Mesendoderm (in vitro differentiated cells): ENCODE measurements around the gene CCR5AS.
A peak's percentile ranks its signal among the peaks of the same experiment; 100 is the strongest.
"Not testable (repeated sequence)": the region's sequence is repeated elsewhere in the genome, so short reads cannot be mapped to it uniquely, and the experiment has no call there.

Experiments used
- DNase-seq: peaks from one replicate; pipeline ENCODE4 v3.0.0; 2013
- H2AK5ac ChIP-seq: 2 replicates; pipeline ENCODE4 v1.6.1; 2013; ENCODE audit warnings: low read length, inconsistent platforms
- H2BK120ac ChIP-seq: 2 replicates; pipeline ENCODE4 v1.6.1; 2013; ENCODE audit warnings: low read depth, mild to moderate bottlenecking, low read length, moderate library complexity, mixed read lengths
- H2BK15ac ChIP-seq: replicated peaks from 2 replicates; pipeline ENCODE4 v1.6.1; 2013; ENCODE audit warnings: low read depth, mild to moderate bottlenecking, moderate library complexity
- H2BK5ac ChIP-seq: 2 replicates; pipeline ENCODE4 v1.6.1; 2013; ENCODE audit warnings: low read length, inconsistent platforms
- H3K18ac ChIP-seq: 2 replicates; pipeline ENCODE4 v1.6.1; 2013; ENCODE audit warnings: mild to moderate bottlenecking, low read length, mixed read lengths
- H3K23ac ChIP-seq: one replicate; pipeline ENCODE4 v1.6.1; 2013; ENCODE audit warnings: low read length
- H3K27ac ChIP-seq: 2 replicates; pipeline ENCODE4 v1.5.1; 2013; ENCODE audit warnings: low read depth, mild to moderate bottlenecking, inconsistent platforms, low read length, moderate library complexity
- H3K27me3 ChIP-seq: 2 replicates; pipeline ENCODE4 v1.6.1; 2013; ENCODE audit warnings: low read length, control low read depth, mild to moderate bottlenecking, inconsistent platforms; ENCODE audit not compliant: insufficient read depth, poor library complexity
- H3K36me3 ChIP-seq: 2 replicates; pipeline ENCODE4 v1.6.1; 2013; ENCODE audit warnings: low read length, inconsistent platforms; ENCODE audit not compliant: control insufficient read depth, insufficient read depth
- H3K4ac ChIP-seq: one replicate; pipeline ENCODE4 v1.6.1; 2013; ENCODE audit warnings: low read depth, mild to moderate bottlenecking, low read length, moderate library complexity
- H3K4me1 ChIP-seq: 2 replicates; pipeline ENCODE4 v1.6.1; 2013; ENCODE audit warnings: low read depth, low read length, inconsistent platforms; ENCODE audit not compliant: control insufficient read depth
- H3K4me2 ChIP-seq: 2 replicates; pipeline ENCODE4 v1.6.1; 2013; ENCODE audit warnings: low read length
- H3K4me3 ChIP-seq: 2 replicates; pipeline ENCODE4 v1.5.1; 2013; ENCODE audit warnings: mild to moderate bottlenecking, low read length
- H3K56ac ChIP-seq: one replicate; pipeline ENCODE4 v1.6.1; 2013; ENCODE audit warnings: low read length
- H3K79me1 ChIP-seq: 2 replicates; pipeline ENCODE4 v1.6.1; 2013; ENCODE audit warnings: low read length, inconsistent platforms
- H3K79me2 ChIP-seq: 2 replicates; pipeline ENCODE4 v1.6.1; 2013; ENCODE audit warnings: mild to moderate bottlenecking, low read length; ENCODE audit not compliant: control insufficient read depth, insufficient read depth
- H3K9ac ChIP-seq: 2 replicates; pipeline ENCODE4 v1.6.1; 2013; ENCODE audit warnings: low read length, inconsistent platforms
- H4K5ac ChIP-seq: one replicate; pipeline ENCODE4 v1.6.1; 2013; ENCODE audit warnings: low read length
- H4K8ac ChIP-seq: one replicate; pipeline ENCODE4 v1.6.1; 2013; ENCODE audit warnings: low read depth, mild to moderate bottlenecking, control low read depth, low read length, moderate library complexity
- WGBS: extraction: QIAGEN DNeasy Blood & Tissue Kit; methylation state at CpG from one replicate; pipeline ENCODE4 v1.1.7; 2013; ENCODE audit warnings: low lambda C conversion rate, missing lambda C conversion rate; ENCODE audit not compliant: insufficient coverage; ENCODE audit errors: extremely low coverage; 5-methylcytosine and 5-hydroxymethylcytosine counted together

Gene CCR5AS

GRCh38 chr3:46405301-46406019, 1.4 kb downstream of the CCR5AS start:
- no peak for DNase-seq

GRCh38 chr3:46402902-46403301, 4.0 kb downstream of the CCR5AS start:
- not testable (repeated sequence) for H2BK120ac ChIP-seq, H3K27ac ChIP-seq, H2AK5ac ChIP-seq, H2BK5ac ChIP-seq, H3K4me1 ChIP-seq, H3K79me1 ChIP-seq, H3K4me3 ChIP-seq, H3K4me2 ChIP-seq, H3K4ac ChIP-seq, H3K79me2 ChIP-seq, H4K8ac ChIP-seq, DNase-seq, H3K27me3 ChIP-seq, H3K9ac ChIP-seq, H3K18ac ChIP-seq, H3K23ac ChIP-seq, H4K5ac ChIP-seq, H3K36me3 ChIP-seq, H2BK15ac ChIP-seq, H3K56ac ChIP-seq
- whole genome bisulfite sequencing: no CpG with 5 or more reads among the region's 4 CpGs

More at GRCh38 chr3:46405301-46406019, 1.4 kb downstream of the CCR5AS start:
- H3K18ac ChIP-seq: no peak overlapping the region
- H3K4me1 ChIP-seq: peaks cover 1% of the 10 kb centered on the region
- no peak overlapping the region for H3K27ac ChIP-seq
- H3K9ac ChIP-seq: no peak overlapping the region
- no peak overlapping the region for H2BK5ac ChIP-seq
- H3K27me3 ChIP-seq: no peaks in the 10 kb centered on the region
- H4K5ac ChIP-seq: no peak overlapping the region
- H2AK5ac ChIP-seq: no peak overlapping the region
- H3K4me2 ChIP-seq: no peak overlapping the region
- H2BK120ac ChIP-seq: no peak overlapping the region
- H3K4ac ChIP-seq: no peak overlapping the region
- H4K8ac ChIP-seq: no peak overlapping the region
- no CpG with 5 or more reads among the region's 11 CpGs for WGBS
- H3K79me1 ChIP-seq: no peaks in the 10 kb centered on the region
- no peak overlapping the region for H3K56ac ChIP-seq
- no peaks in the 10 kb centered on the region for H3K79me2 ChIP-seq
- no peaks in the 10 kb centered on the region for H3K36me3 ChIP-seq
- H2BK15ac ChIP-seq: no peak overlapping the region
- H3K23ac ChIP-seq: no peak overlapping the region
- H3K4me3 ChIP-seq: no peak overlapping the region

GRCh38 chr3:46401579-46401978, 5.3 kb downstream of the CCR5AS start:
- H3K36me3 ChIP-seq: no peaks in the 10 kb centered on the region
- peaks cover 7% of the 10 kb centered on the region for H3K4me1 ChIP-seq
- H4K8ac ChIP-seq: no peak overlapping the region
- H4K5ac ChIP-seq: no peak overlapping the region
- H3K27me3 ChIP-seq: no peaks in the 10 kb centered on the region
- WGBS: no CpG with 5 or more reads among the region's 2 CpGs
- H3K79me2 ChIP-seq: no peaks in the 10 kb centered on the region
- H2AK5ac ChIP-seq: peak overlapping the region; percentile 85
- H3K56ac ChIP-seq: no peak overlapping the region
- no peak overlapping the region for H3K4me2 ChIP-seq
- no peak overlapping the region for H3K18ac ChIP-seq
- DNase-seq: no peak
- no peak overlapping the region for H2BK15ac ChIP-seq
- no peak overlapping the region for H3K4me3 ChIP-seq
- no peak overlapping the region for H3K4ac ChIP-seq
- H3K9ac ChIP-seq: no peak overlapping the region
- H3K27ac ChIP-seq: no peak overlapping the region
- no peak overlapping the region for H2BK5ac ChIP-seq
- no peak overlapping the region for H3K23ac ChIP-seq
- no peaks in the 10 kb centered on the region for H3K79me1 ChIP-seq
- H2BK120ac ChIP-seq: no peak overlapping the region

- no peak overlapping the region for H4K5ac ChIP-seq
- no peak overlapping the region for H2BK5ac ChIP-seq
- no peak overlapping the region for H3K9ac ChIP-seq
- DNase-seq: no peak
- no peak overlapping the region for H3K27ac ChIP-seq
- H3K4me2 ChIP-seq: no peak overlapping the region
- no peaks in the 10 kb centered on the region for H3K36me3 ChIP-seq
- no peaks in the 10 kb centered on the region for H3K27me3 ChIP-seq
- H4K8ac ChIP-seq: no peak overlapping the region
- peaks cover 7% of the 10 kb centered on the region for H3K4me1 ChIP-seq
- no peak overlapping the region for H2BK120ac ChIP-seq
- no peaks in the 10 kb centered on the region for H3K79me2 ChIP-seq
- no peak overlapping the region for H3K56ac ChIP-seq
- no peak overlapping the region for H3K4me3 ChIP-seq
- WGBS: no CpG with 5 or more reads among the region's 5 CpGs
- H3K18ac ChIP-seq: peak overlapping the region; percentile 23
- no peak overlapping the region for H2BK15ac ChIP-seq
- H3K79me1 ChIP-seq: no peaks in the 10 kb centered on the region
- no peak overlapping the region for H2AK5ac ChIP-seq
- no peak overlapping the region for H3K4ac ChIP-seq
- H3K23ac ChIP-seq: no peak overlapping the region
Observed at GRCh38 chr3:46400846-46401245, 6.0 kb downstream of the CCR5AS start.

- Histone ChIP-seq H3K23ac (no peak overlapping the region), H4K5ac (no peak overlapping the region), H3K9ac (no peak overlapping the region), H3K56ac (no peak overlapping the region), H3K4me2 (no peak overlapping the region), H2BK120ac (no peak overlapping the region), H3K36me3 (no peaks in the 10 kb centered on the region), H3K4ac (no peak overlapping the region), H3K79me2 (no peaks in the 10 kb centered on the region), H3K79me1 (no peaks in the 10 kb centered on the region), H3K4me1 (peaks cover 7% of the 10 kb centered on the region), H2BK15ac (no peak overlapping the region), H3K27ac (peak overlapping the region; percentile 37), H3K27me3 (no peaks in the 10 kb centered on the region), H4K8ac (no peak overlapping the region), H3K18ac (peak overlapping the region; percentile 23), H2AK5ac (no peak overlapping the region), H2BK5ac (no peak overlapping the region), H3K4me3 (no peak overlapping the region)
- peak; percentile 76 for DNase-seq
- no CpG with 5 or more reads among the region's 8 CpGs for WGBS
Observed at GRCh38 chr3:46400000-46400734, 6.7 kb downstream of the CCR5AS start.
